GM19372 (cell line): ENCODE results near the gene GCK.

Experiments
- ATAC-seq: cut with Tn5 transposase; IDR thresholded peaks from one replicate; pipeline ENCODE4 v1.9.1; 2021; ENCODE audit warnings: mild to moderate bottlenecking, low read depth, moderate library complexity; ENCODE audit not compliant: unreplicated experiment

Gene GCK

GRCh38 chr7:44189286-44189992 is at the start of gene GCK:
GCK (minus strand) TSS chr7:44189439; CDS start chr7:44188953, 486 bp downstream.
- no peak for ATAC-seq

GRCh38 chr7:44238116-44238695 is 49.0 kb upstream of the GCK start:
- no peak for ATAC-seq

GRCh38 chr7:44237696-44238095 is 48.5 kb upstream of the GCK start:
- ATAC-seq, result no peak

GRCh38 chr7:44236333-44236728 is 47.1 kb upstream of the GCK start:
- no peak for ATAC-seq

- no peak for ATAC-seq
Measured at GRCh38 chr7:44235582-44236332, 46.5 kb upstream of the GCK start.

- no peak for ATAC-seq
Measured at GRCh38 chr7:44235066-44235465, 45.8 kb upstream of the GCK start.

GRCh38 chr7:44232901-44233715 is 43.9 kb upstream of the GCK start:
- no peak for ATAC-seq

GRCh38 chr7:44232396-44232795 is 43.2 kb upstream of the GCK start:
- no peak for ATAC-seq

GRCh38 chr7:44231088-44231487 is 41.8 kb upstream of the GCK start:
- ATAC-seq, result no peak

- ATAC-seq, result no peak
Measured at GRCh38 chr7:44230286-44230685, 41.0 kb upstream of the GCK start.

- ATAC-seq, result no peak
Measured at GRCh38 chr7:44229546-44230105, 40.4 kb upstream of the GCK start.

- ATAC-seq, result no peak
Measured at GRCh38 chr7:44228571-44229350, 39.5 kb upstream of the GCK start.

- ATAC-seq, result no peak
Measured at GRCh38 chr7:44227911-44228310, 38.7 kb upstream of the GCK start.

GRCh38 chr7:44226396-44226753 is 37.1 kb upstream of the GCK start:
- no peak for ATAC-seq

GRCh38 chr7:44225566-44226395 is 36.5 kb upstream of the GCK start:
- ATAC-seq, result no peak

- ATAC-seq, result no peak
Measured at GRCh38 chr7:44224974-44225565, 35.8 kb upstream of the GCK start.

- ATAC-seq, result no peak
Measured at GRCh38 chr7:44224080-44224973, 35.1 kb upstream of the GCK start.
